H1 (cell line): ENCODE results near the gene EGFR. TPM values are rescaled to one million over a fixed set of nuclear protein-coding genes. Genes with fewer than 3 reads are reported as not detected.
A peak's percentile ranks its signal among the peaks of the same experiment; 100 is the strongest.

Source experiments
- CTCF ChIA-PET: fragments of 300-600 bp; sonication (Branson Sonifier 250); formaldehyde crosslinking; loops from one replicate; lab custom pipeline; 2021; ENCODE audit not compliant: partially characterized antibody; lab: Charles Lee
- POLR2A ChIA-PET: fragments of 300-600 bp; sonication (Branson Sonifier 250); formaldehyde crosslinking; loops from one replicate; lab custom pipeline; 2021; ENCODE audit warnings: inconsistent platforms; ENCODE audit not compliant: partially characterized antibody; lab: Charles Lee
- DNase-seq, 2 experiments: peaks; one replicate each; pipeline versions ENCODE4 v3.0.0 to v3.0.0-alpha.2; 2010 to 2022; ENCODE audit warnings: low spot score in 2 of 2, low read depth in 1 of 2, mixed read lengths in 1 of 2
- FAIRE-seq: peaks from 2 replicates; lab custom pipeline; 2011; peaks lifted over from hg19 to GRCh38; lab: Jason Lieb, UNC
- H2AFZ ChIP-seq: 2 replicates; pipeline ENCODE4 v1.8.1; 2012; ENCODE audit warnings: low read length, inconsistent platforms
- H2AK5ac ChIP-seq: 2 replicates; pipeline ENCODE4 v1.6.1; 2013; ENCODE audit warnings: low read depth, low read length
- H2BK120ac ChIP-seq: replicated peaks from 2 replicates; pipeline ENCODE3; 2013; ENCODE audit warnings: low read depth, low read length, inconsistent platforms
- H2BK12ac ChIP-seq: 2 replicates; pipeline ENCODE4 v1.6.1; 2013; ENCODE audit warnings: low read depth, low read length
- H2BK15ac ChIP-seq: 2 replicates; pipeline ENCODE4 v1.6.1; 2013; ENCODE audit warnings: low read length
- H2BK20ac ChIP-seq: 2 replicates; pipeline ENCODE4 v1.6.1; 2013; ENCODE audit warnings: low read length
- H2BK5ac ChIP-seq: 2 replicates; pipeline ENCODE4 v1.6.1; 2013; ENCODE audit warnings: low read depth, low read length
- H3K14ac ChIP-seq: 2 replicates; pipeline ENCODE4 v1.6.1; 2013; ENCODE audit warnings: inconsistent platforms; ENCODE audit not compliant: insufficient read length
- H3K18ac ChIP-seq: 2 replicates; pipeline ENCODE4 v1.6.1; 2013; ENCODE audit warnings: low read length; ENCODE audit errors: extremely low read depth
- H3K23ac ChIP-seq: 2 replicates; pipeline ENCODE4 v1.6.1; 2013; ENCODE audit warnings: inconsistent platforms; ENCODE audit not compliant: insufficient read length
- H3K23me2 ChIP-seq: 2 replicates; pipeline ENCODE4 v1.6.1; 2013; ENCODE audit warnings: low read depth, low read length
- H3K27ac ChIP-seq: 2 replicates; pipeline ENCODE4 v1.6.1; 2011; ENCODE audit warnings: low read depth, low read length, inconsistent platforms
- H3K27me3 ChIP-seq, 4 experiments: replicated peaks in 1 of 4; 1 replicate in 1 of 4; 2 replicates in 3 of 4; pipeline versions ENCODE4 v1.6.1 to v1.8.1; 2011 to 2013; ENCODE audit warnings: low read length in 3 of 4, mild to moderate bottlenecking in 3 of 4, inconsistent platforms in 2 of 4, mixed read lengths in 2 of 4, moderate library complexity in 1 of 4; ENCODE audit not compliant: control insufficient read depth in 3 of 4, insufficient read depth in 3 of 4; ENCODE audit errors: extremely low read depth in 1 of 4
- H3K36me3 ChIP-seq, 4 experiments: 2 replicates each; pipeline versions ENCODE4 v1.6.1 to v1.8.1; 2011 to 2013; ENCODE audit warnings: mild to moderate bottlenecking in 4 of 4, low read length in 3 of 4, moderate library complexity in 2 of 4, control low read depth in 1 of 4, inconsistent platforms in 1 of 4; ENCODE audit not compliant: insufficient read depth in 4 of 4, control insufficient read depth in 2 of 4
- H3K4ac ChIP-seq: replicated peaks from 2 replicates; pipeline ENCODE3; 2013; ENCODE audit warnings: low read length, low read depth, mixed read lengths, inconsistent platforms; ENCODE audit not compliant: insufficient read length
- H3K4me1 ChIP-seq, 4 experiments: replicated peaks in 1 of 4; 1 replicate in 1 of 4; 2 replicates in 3 of 4; pipeline versions ENCODE4 v1.6.1 to v1.8.1; 2011 to 2013; ENCODE audit warnings: low read length in 3 of 4, inconsistent platforms in 2 of 4, mixed read lengths in 1 of 4; ENCODE audit not compliant: insufficient read depth in 4 of 4, control insufficient read depth in 3 of 4
- H3K4me2 ChIP-seq, 2 experiments: 2 replicates each; pipeline versions ENCODE4 v1.6.1 to v1.8.1; 2011 to 2013; ENCODE audit warnings: low read depth in 2 of 2, low read length in 2 of 2, control low read depth in 1 of 2, inconsistent platforms in 1 of 2, mild to moderate bottlenecking in 1 of 2; ENCODE audit not compliant: insufficient read depth in 1 of 2
- H3K4me3 ChIP-seq, 4 experiments: fragments of 200-600, 300-600 bp in 1 of 4; sonication (generic), shearing (Covaris generic), sonication (Bioruptor Twin) in 1 of 4; 2 replicates each; pipeline versions ENCODE4 v1.5.1 to v1.8.1; 2011 to 2016; ENCODE audit warnings: low read length in 4 of 4, low read depth in 3 of 4, control low read depth in 2 of 4, inconsistent platforms in 2 of 4, mild to moderate bottlenecking in 2 of 4, mixed read lengths in 1 of 4, moderate library complexity in 1 of 4; ENCODE audit not compliant: insufficient read depth in 2 of 4; ENCODE audit errors: extremely low read depth in 1 of 4
- H3K56ac ChIP-seq: replicated peaks from 2 replicates; pipeline ENCODE3; 2013; ENCODE audit warnings: low read depth, mild to moderate bottlenecking, mixed read lengths, low read length, inconsistent platforms; ENCODE audit not compliant: insufficient read length
- H3K79me1 ChIP-seq: 2 replicates; pipeline ENCODE4 v1.6.1; 2013; ENCODE audit warnings: low read depth, low read length, control low read depth
- H3K79me2 ChIP-seq, 2 experiments: 2 replicates each; pipeline versions ENCODE4 v1.6.1 to v1.8.1; 2012 to 2013; ENCODE audit warnings: low read length in 2 of 2, mild to moderate bottlenecking in 2 of 2, inconsistent platforms in 1 of 2; ENCODE audit not compliant: insufficient read depth in 2 of 2, control insufficient read depth in 1 of 2
- H3K9ac ChIP-seq, 4 experiments: replicated peaks in 1 of 4; 1 replicate in 1 of 4; 2 replicates in 3 of 4; pipeline versions ENCODE4 v1.6.1 to v1.8.1; 2011 to 2013; ENCODE audit warnings: low read depth in 3 of 4, low read length in 3 of 4, control low read depth in 2 of 4, mild to moderate bottlenecking in 2 of 4, moderate library complexity in 2 of 4, inconsistent platforms in 1 of 4; ENCODE audit errors: extremely low read depth in 1 of 4
- H3K9me3 ChIP-seq, 2 experiments: 2 replicates each; pipeline versions ENCODE4 v1.6.1 to v1.8.1; 2012 to 2013; ENCODE audit warnings: mild to moderate bottlenecking in 2 of 2, moderate library complexity in 2 of 2, control low read depth in 1 of 2, inconsistent platforms in 1 of 2, low read depth in 1 of 2, low read length in 1 of 2, mixed read lengths in 1 of 2; ENCODE audit not compliant: insufficient read depth in 2 of 2
- H4K20me1 ChIP-seq, 2 experiments: replicated peaks in 1 of 2; 2 replicates each; pipeline versions ENCODE3 to v1.8.1; 2011 to 2013; ENCODE audit warnings: inconsistent platforms in 2 of 2, low read length in 2 of 2, mild to moderate bottlenecking in 1 of 2; ENCODE audit not compliant: insufficient read depth in 2 of 2, control insufficient read depth in 1 of 2
- H4K5ac ChIP-seq: 2 replicates; pipeline ENCODE4 v1.6.1; 2013; ENCODE audit warnings: low read length, low read depth, mixed read lengths, inconsistent platforms; ENCODE audit not compliant: insufficient read length
- H4K8ac ChIP-seq: 2 replicates; pipeline ENCODE4 v1.8.0; 2013; ENCODE audit warnings: mild to moderate bottlenecking, moderate library complexity, low read length, inconsistent platforms; ENCODE audit not compliant: insufficient read depth; ENCODE audit errors: extremely low read depth
- H4K91ac ChIP-seq: replicated peaks from 2 replicates; pipeline ENCODE3; 2013; ENCODE audit warnings: low read length, mixed read lengths, inconsistent platforms; ENCODE audit not compliant: insufficient read length
- CBX8 ChIP-seq: fragments of 300-800, 300-1000 bp; sonication (generic); IDR thresholded peaks from 2 replicates; pipeline ENCODE4 v1.7.1; 2016; ENCODE audit warnings: low read depth, low read length, borderline replicate concordance
- HDAC6 ChIP-seq: IDR thresholded peaks from one replicate; pipeline ENCODE4 v1.7.1; 2012; ENCODE audit warnings: low read depth, mild to moderate bottlenecking, inconsistent platforms, low read length, moderate library complexity
- KDM4A ChIP-seq: IDR thresholded peaks from one replicate; pipeline ENCODE4 v1.7.1; 2012; ENCODE audit warnings: low read depth, mild to moderate bottlenecking, moderate library complexity, low read length, inconsistent platforms; ENCODE audit not compliant: severe bottlenecking
- PHF8 ChIP-seq: fragments of 200-600 bp; sonication (generic); conservative IDR thresholded peaks from 2 replicates; pipeline ENCODE4 v1.7.1; 2012; ENCODE audit warnings: low read depth, mild to moderate bottlenecking, inconsistent platforms, low read length, moderate library complexity
- POLR2A ChIP-seq, 2 experiments: IDR thresholded peaks; 1 replicate in 1 of 2; 2 replicates in 1 of 2; pipeline ENCODE4 v1.6.1; 2011; ENCODE audit warnings: low read depth in 2 of 2, low read length in 2 of 2, mild to moderate bottlenecking in 2 of 2; ENCODE audit errors: control extremely low read depth in 1 of 2
- POLR2AphosphoS5 ChIP-seq: IDR thresholded peaks from 2 replicates; pipeline ENCODE4 v1.6.1; 2011; ENCODE audit warnings: low read depth, low read length
- RAD21 ChIP-seq, 2 experiments: IDR thresholded peaks in 1 of 2; conservative IDR thresholded peaks in 1 of 2; 2 replicates each; pipeline ENCODE4 v1.6.1; 2011; ENCODE audit warnings: low read depth in 2 of 2, low read length in 2 of 2, improper control_type of control experiment in 1 of 2, inconsistent platforms in 1 of 2, mild to moderate bottlenecking in 1 of 2, moderate library complexity in 1 of 2
- SAP30 ChIP-seq: fragments of 300-600 bp; sonication (generic); IDR thresholded peaks from 2 replicates; pipeline ENCODE4 v1.7.1; 2012; ENCODE audit warnings: low read length, moderate library complexity, mild to moderate bottlenecking, inconsistent platforms; ENCODE audit not compliant: insufficient read depth, insufficient replicate concordance
- SIX5 ChIP-seq: IDR thresholded peaks from 2 replicates; pipeline ENCODE4 v1.6.1; 2011; ENCODE audit warnings: mild to moderate bottlenecking, low read depth, low read length
- SRF ChIP-seq: IDR thresholded peaks from 2 replicates; pipeline ENCODE4 v1.6.1; 2011; ENCODE audit warnings: mild to moderate bottlenecking, low read depth, low read length, moderate library complexity
- TAF7 ChIP-seq: optimal IDR thresholded peaks from 2 replicates; pipeline ENCODE3; 2011; ENCODE audit warnings: low read depth, mild to moderate bottlenecking, inconsistent platforms, low read length, moderate library complexity, borderline replicate concordance
- WGBS, 2 experiments: shearing (Covaris generic) in 1 of 2; methylation state at CpG; one replicate each; pipeline versions ENCODE4 v1.1.6 to v1.1.7; 2013 to 2015; ENCODE audit warnings: low lambda C conversion rate in 2 of 2, mixed read lengths in 2 of 2, inconsistent platforms in 1 of 2, low coverage in 1 of 2, missing lambda C conversion rate in 1 of 2; ENCODE audit not compliant: insufficient replicate concordance in 2 of 2, insufficient coverage in 1 of 2, insufficient read length in 1 of 2; ENCODE audit errors: extremely low coverage in 1 of 2, missing lambda C conversion rate in 1 of 2; 5-methylcytosine and 5-hydroxymethylcytosine counted together
- polyA plus RNA-seq, 7 experiments: library from polyadenylated mRNA; depleted of rRNA in 3 of 7; stranded (reverse) in 5 of 7; unstranded in 2 of 7; fragments of >200 nt in 5 of 7; fragments of 200-250 nt in 2 of 7; gene quantifications; 1 replicate in 5 of 7; 2 replicates in 1 of 7; 4 replicates in 1 of 7; pipeline versions ENCODE4 v1.2.1 to v1.2.3, GENCODE V29; 2011 to 2013; ENCODE audit warnings: missing spikeins in 2 of 7, mixed read lengths in 2 of 7
- total RNA-seq: library from RNA; stranded (reverse); fragmentation: NEBNext Ultra II Directional; extraction: Animal tissue kit (Norgen Biotek cat#: 25700); gene quantifications from 2 replicates; pipeline ENCODE4 v1.2.1, GENCODE V29; 2021

Gene EGFR
- total and polyA plus RNA-seq, 2 of the 8 experiments (the other 6 are each of a cell fraction or from before 2014, with no cell fraction given), result 1.9 to 5.8 TPM

- no peak overlapping the region for H4K5ac ChIP-seq
- no peak overlapping the region for H3K18ac ChIP-seq
- H3K23me2 ChIP-seq, result no peaks in the 10 kb centered on the region
- H3K27me3 ChIP-seq, result no peaks in the 10 kb centered on the region
- CTCF ChIA-PET, result interaction anchor here (1.0 to 1.2 kb wide), 2 partner anchors 85 to 86 kb away, joined by 3 to 4 read pairs; no protein-coding TSS in a partner anchor
- peak in 1 of 2 experiments; percentile 26 for DNase-seq
- no peaks in the 10 kb centered on the region for H3K79me1 ChIP-seq
- H3K9me3 ChIP-seq, result no peaks in the 10 kb centered on the region
- no peak overlapping the region for H2AK5ac ChIP-seq
- no peak overlapping the region for H2AFZ ChIP-seq
- no peak overlapping the region for H3K4me2 ChIP-seq
- H3K27ac ChIP-seq, result no peak overlapping the region
- no peak overlapping the region for H2BK12ac ChIP-seq
- no peaks in the 10 kb centered on the region for H3K36me3 ChIP-seq
- H2BK15ac ChIP-seq, result no peak overlapping the region
- H2BK120ac ChIP-seq, result no peak overlapping the region
- no peak overlapping the region for H4K91ac ChIP-seq
- H4K20me1 ChIP-seq, result no peaks in the 10 kb centered on the region
- no peak overlapping the region for H2BK20ac ChIP-seq
- no peak overlapping the region for H4K8ac ChIP-seq
- 91% methylated on average over 4 of the region's 4 CpGs; no CpG with 5 or more reads in 1 of the 2 experiments for WGBS, 2 experiments
- POLR2A ChIA-PET, result no interaction called here
- H3K79me2 ChIP-seq, result no peaks in the 10 kb centered on the region
- no peak overlapping the region for H3K9ac ChIP-seq
- no peak overlapping the region for H3K4me3 ChIP-seq
- no peak for FAIRE-seq
- H3K4ac ChIP-seq, result no peak overlapping the region
- H3K56ac ChIP-seq, result no peak overlapping the region
- no peaks in the 10 kb centered on the region; a peak in 1 of 7 replicates for H3K4me1 ChIP-seq
- no peak overlapping the region for H2BK5ac ChIP-seq
- H3K23ac ChIP-seq, result no peak overlapping the region
- no peak overlapping the region for H3K14ac ChIP-seq
- TF ChIP-seq POLR2A (IDR thresholded peaks at IDR 0.05; ENCODE audit: control extremely low read depth in 1 of 2, low read depth in 2 of 2, low read length in 2 of 2) (no peak), HDAC6 (no peak), SRF (no peak), SAP30 (no peak), CBX8 (no peak), POLR2AphosphoS5 (no peak), PHF8 (no peak), TAF7 (no peak), SIX5 (no peak), RAD21 (IDR thresholded peaks at IDR 0.05 in 1 of 2, conservative IDR thresholded peaks at IDR 0.05 in 1 of 2; ENCODE audit: low read depth in 2 of 2, low read length in 2 of 2) (no peak), KDM4A (no peak)
These were observed 191.4 kb downstream of the EGFR start for GRCh38 chr7:55210176-55210575.
